A549 (cell line): Measurements from ENCODE around the gene SHC3. TPM values are rescaled to one million over a fixed set of nuclear protein-coding genes. Genes with fewer than 3 reads are reported as not detected.

Experiments used
- ATAC-seq, 2 experiments: fragments of 200-7000 bp in 1 of 2; fragments of >200 bp in 1 of 2; cut with Nextera tagmentation in 1 of 2; cut with Tn5 transposase in 1 of 2; 3 replicates each; pipeline versions ENCODE4 v1.8.0 to v1.9.1; 2018 to 2020; ENCODE audit warnings: mild to moderate bottlenecking in 1 of 2, moderate library complexity in 1 of 2
- CTCF ChIA-PET: fragments of 300-600 bp; sonication (Branson Sonifier 250); formaldehyde crosslinking; extraction: SDS; loops from one replicate; lab custom pipeline; 2021; ENCODE audit warnings: antibody characterized with exemption, inconsistent platforms; lab: Yijun Ruan, JAX
- POLR2A ChIA-PET: fragments of 350-600 bp; formaldehyde crosslinking; extraction: SDS; loops from one replicate; lab custom pipeline; 2021; ENCODE audit warnings: antibody characterized with exemption, inconsistent platforms; lab: Yijun Ruan, JAX
- DNase-seq, 2 experiments: peaks; one replicate each; pipeline versions ENCODE4 v3.0.0 to v3.0.0-alpha.2; 2011 to 2016; ENCODE audit warnings: low read depth in 1 of 2, low spot score in 1 of 2
- FAIRE-seq: peaks from 2 replicates; lab custom pipeline; 2011; peaks lifted over from hg19 to GRCh38; lab: Jason Lieb, UNC
- H3K27ac ChIP-seq, 2 experiments: fragments of >200 bp; sonication (Bioruptor Twin); formaldehyde crosslinking; 3 replicates each; pipeline ENCODE4 v1.5.1; 2016 to 2017
- H3K4me1 ChIP-seq: fragments of >200 bp; sonication (Bioruptor Twin); formaldehyde crosslinking; 3 replicates; pipeline ENCODE4 v1.6.1; 2016
- H3K4me2 ChIP-seq: fragments of >200 bp; sonication (Bioruptor Twin); formaldehyde crosslinking; 3 replicates; pipeline ENCODE4 v1.6.1; 2016
- H3K4me3 ChIP-seq: fragments of >200 bp; sonication (Bioruptor Twin); formaldehyde crosslinking; 3 replicates; pipeline ENCODE4 v1.5.1; 2016
- H3K9me3 ChIP-seq: fragments of >200 bp; sonication (Bioruptor Twin); formaldehyde crosslinking; 3 replicates; pipeline ENCODE4 v1.6.1; 2016
- BHLHE40 ChIP-seq: IDR thresholded peaks from 2 replicates; pipeline ENCODE4 v1.6.1; 2012; ENCODE audit warnings: low read depth, low read length, inconsistent platforms
- CBX8 ChIP-seq: fragments of 200-600 bp; sonication (generic); IDR thresholded peaks from 2 replicates; pipeline ENCODE4 v1.6.1; 2016
- CHD2 ChIP-seq: fragments of 150-350 bp; IDR thresholded peaks from 2 replicates; pipeline ENCODE4 v1.6.1; 2014; ENCODE audit warnings: low read length; ENCODE audit not compliant: partially characterized antibody
- E2F6 ChIP-seq: IDR thresholded peaks from 2 replicates; pipeline ENCODE4 v1.6.1; 2012; ENCODE audit warnings: low read depth, borderline replicate concordance
- EHMT2 ChIP-seq: fragments of 200-600 bp; sonication (generic); IDR thresholded peaks from 2 replicates; pipeline ENCODE4 v1.6.1; 2016; ENCODE audit warnings: antibody characterized with exemption, low read depth, mild to moderate bottlenecking, moderate library complexity
- ELK1 ChIP-seq: fragments of 150-350 bp; IDR thresholded peaks from 2 replicates; pipeline ENCODE4 v1.6.1; 2014; ENCODE audit warnings: low read depth, mild to moderate bottlenecking, low read length
- ESRRA ChIP-seq: fragments of 150-350 bp; IDR thresholded peaks from 2 replicates; pipeline ENCODE4 v1.6.1; 2014; ENCODE audit warnings: mild to moderate bottlenecking, low read length, borderline replicate concordance
- FOSL2 ChIP-seq, 2 experiments: fragments of 450-650 bp in 1 of 2; fragments of >200 bp in 1 of 2; sonication (Bioruptor Twin) in 1 of 2; formaldehyde crosslinking; IDR thresholded peaks; 2 replicates each; pipeline versions ENCODE4 v1.5.0 to v1.6.1; 2016 to 2020; ENCODE audit warnings: mild to moderate bottlenecking in 1 of 2, moderate library complexity in 1 of 2
- GATA3 ChIP-seq: IDR thresholded peaks from 2 replicates; pipeline ENCODE4 v1.6.1; 2012; ENCODE audit warnings: borderline replicate concordance
- HDAC2 ChIP-seq: fragments of 200-600 bp; sonication (generic); IDR thresholded peaks from 2 replicates; pipeline ENCODE4 v1.6.1; 2016
- HES2 ChIP-seq: fragments of >200 bp; sonication (Bioruptor Twin); formaldehyde crosslinking; IDR thresholded peaks from 2 replicates; pipeline ENCODE4 v1.6.1; 2016
- HMGXB4 ChIP-seq: fragments of 250-450 bp; sonication (Bioruptor Pico); IDR thresholded peaks from 2 replicates; pipeline ENCODE4 v1.5.0; 2021; ENCODE audit warnings: mild to moderate bottlenecking, moderate library complexity, borderline replicate concordance
- HOXB13 ChIP-seq: fragments of 250-450 bp; sonication (Bioruptor Pico); IDR thresholded peaks from 2 replicates; pipeline ENCODE4 v1.5.0; 2020; ENCODE audit warnings: low read depth, mild to moderate bottlenecking, moderate library complexity
- JUN ChIP-seq, 2 experiments: fragments of >200 bp; sonication (Bioruptor Twin); formaldehyde crosslinking; IDR thresholded peaks; 2 replicates in 1 of 2; 3 replicates in 1 of 2; pipeline ENCODE4 v1.6.1; 2016 to 2017
- KDM1A ChIP-seq: fragments of 200-600 bp; sonication (generic); IDR thresholded peaks from 2 replicates; pipeline ENCODE4 v1.6.1; 2016; ENCODE audit warnings: low read depth, mild to moderate bottlenecking
- MAFK ChIP-seq: fragments of 450-650 bp; IDR thresholded peaks from 2 replicates; pipeline ENCODE4 v1.6.1; 2014; ENCODE audit not compliant: partially characterized antibody
- MAZ ChIP-seq: fragments of 150-350 bp; IDR thresholded peaks from 2 replicates; pipeline ENCODE4 v1.6.1; 2014; ENCODE audit warnings: antibody characterized with exemption, low read depth, low read length, borderline replicate concordance
- MYC ChIP-seq: IDR thresholded peaks from 2 replicates; pipeline ENCODE4 v1.6.1; 2012; ENCODE audit warnings: mild to moderate bottlenecking, inconsistent platforms, low read length, improper control_type of control experiment, borderline replicate concordance
- NFE2L2 ChIP-seq: fragments of 150-350 bp; conservative IDR thresholded peaks from 2 replicates; pipeline ENCODE4 v1.6.1; 2014; ENCODE audit warnings: low read length
- RAD21 ChIP-seq, 2 experiments: fragments of >200 bp in 1 of 2; sonication (Bioruptor Twin) in 1 of 2; formaldehyde crosslinking in 1 of 2; IDR thresholded peaks in 1 of 2; conservative IDR thresholded peaks in 1 of 2; 2 replicates in 1 of 2; 3 replicates in 1 of 2; pipeline ENCODE4 v1.6.1; 2012 to 2018; ENCODE audit warnings: inconsistent platforms in 1 of 2
- RFX5 ChIP-seq: fragments of 450-650 bp; IDR thresholded peaks from 2 replicates; pipeline ENCODE4 v1.7.1; 2014; ENCODE audit warnings: antibody characterized with exemption, mild to moderate bottlenecking, moderate library complexity
- RNF2 ChIP-seq: fragments of 200-600 bp; sonication (generic); IDR thresholded peaks from 2 replicates; pipeline ENCODE4 v1.6.1; 2016; ENCODE audit warnings: low read depth, mild to moderate bottlenecking, antibody characterized with exemption, moderate library complexity, borderline replicate concordance
- TP53 ChIP-seq: fragments of 250-450 bp; sonication (Bioruptor Pico); IDR thresholded peaks from 2 replicates; pipeline ENCODE4 v1.5.0; 2021; ENCODE audit warnings: mild to moderate bottlenecking, moderate library complexity
- WGBS: methylation state at CpG from one replicate; pipeline ENCODE4 v1.1.6; 2017; ENCODE audit errors: missing lambda C conversion rate; 5-methylcytosine and 5-hydroxymethylcytosine counted together
- polyA plus RNA-seq, 4 experiments: library from polyadenylated mRNA; depleted of rRNA in 3 of 4; stranded (reverse); fragments of >200 nt; fragmentation: RNase III in 1 of 4; extraction: RNeasy Plus Mini Kit Qiagen cat#74134 plus additional on column Dnase treatment in 1 of 4; gene quantifications; 2 replicates in 3 of 4; 3 replicates in 1 of 4; pipeline ENCODE4 v1.2.3, GENCODE V29; 2011 to 2017

Gene SHC3
- polyA plus RNA-seq, 2 of the 4 experiments (the other 2 are of a cell fraction), result 0.09 to 0.88 TPM

GRCh38 chr9:89020754-89021153 lies 157.9 kb downstream of the SHC3 start:
- ChIA-PET CTCF (interaction anchor here (1.0 to 1.7 kb wide), 4 partner anchors 10 to 73 kb away, joined by 3 to 6 read pairs (median 4); no protein-coding TSS in a partner anchor), POLR2A (interaction anchor here (1.0 kb wide), 1 partner anchor 290 kb away, joined by 4 read pairs; the partner anchor contains the start of gene CKS2)
- DNase-seq (no peak), FAIRE-seq (no peak), ATAC-seq (peak; percentile 52 to 68; a peak in 5 of 6 replicates)
- peaks cover 18% of the 10 kb centered on the region for H3K4me1 ChIP-seq
- TF ChIP-seq CBX8 (no peak), EHMT2 (no peak), GATA3 (0 out of 2 replicates have a peak, but pooled peaks have one; percentile 9), MAZ (no peak), ESRRA (no peak), CHD2 (no peak), HES2 (no peak)
- no peak overlapping the region for H3K4me3 ChIP-seq
- 94% methylated on average over 4 of the region's 4 CpGs for WGBS
- no peaks in the 10 kb centered on the region for H3K9me3 ChIP-seq
- H3K27ac ChIP-seq, result peak overlapping the region; percentile 4 to 73; a peak in 4 of 6 replicates
- H3K4me2 ChIP-seq, result peak overlapping the region; percentile 38; the same call in 2 of the 3 replicates

- DNase-seq, result no peak
- no peak overlapping the region for H3K27ac ChIP-seq
- no peaks in the 10 kb centered on the region for H3K9me3 ChIP-seq
- peaks cover under 1% of the 10 kb centered on the region; the same call in 1 of the 3 replicates for H3K4me1 ChIP-seq
- TF ChIP-seq MYC (no peak), HES2 (no peak), MAZ (no peak)
- no peak for ATAC-seq
- no peak for FAIRE-seq
- POLR2A ChIA-PET, result no interaction called here
- H3K4me3 ChIP-seq, result no peak overlapping the region
- 74% methylated on average over 2 of the region's 2 CpGs for WGBS
- H3K4me2 ChIP-seq, result no peak overlapping the region
- CTCF ChIA-PET, result interaction anchor here (1.1 kb wide), 1 partner anchor 437 kb away, joined by 3 read pairs; no protein-coding TSS in a partner anchor
Observed at GRCh38 chr9:89015336-89015735, 163.3 kb downstream of the SHC3 start.

DNA sequence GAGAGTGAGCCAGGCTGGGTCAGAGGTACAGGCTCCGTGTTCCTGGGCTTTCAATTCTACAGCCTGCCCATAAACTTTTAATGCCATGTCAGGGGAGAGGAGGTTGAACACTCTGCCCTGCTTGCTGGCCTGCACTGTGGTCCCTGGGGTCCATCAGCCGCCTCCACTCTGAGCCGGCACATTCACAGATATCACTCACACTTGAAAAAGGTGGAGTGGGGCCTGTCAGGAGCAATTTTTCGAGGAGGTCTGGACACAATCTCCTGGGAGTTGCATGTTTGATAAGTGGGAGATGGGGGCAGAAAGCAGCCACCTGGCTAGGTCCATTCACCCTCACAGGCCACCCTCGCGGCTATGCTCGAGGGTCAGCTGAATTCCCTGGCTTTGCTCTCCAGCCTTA lies 164.5 kb downstream of the SHC3 start:
- ChIA-PET POLR2A (no interaction called here), CTCF (no interaction called here)
- no peak overlapping the region for H3K4me3 ChIP-seq
- no peak for FAIRE-seq
- no peaks in the 10 kb centered on the region for H3K4me1 ChIP-seq
- H3K27ac ChIP-seq, result no peak overlapping the region
- no peak overlapping the region for H3K4me2 ChIP-seq
- DNase-seq, result no peak
- WGBS, result 75% methylated on average over 6 of the region's 7 CpGs
- no peak for ATAC-seq
- no peaks in the 10 kb centered on the region for H3K9me3 ChIP-seq
- no peak for TF ChIP-seq HDAC2
- TF ChIP-seq RFX5, result no peak
- no peak for TF ChIP-seq HES2
- no peak for TF ChIP-seq KDM1A
- no peak for TF ChIP-seq MAFK
- TF ChIP-seq FOSL2 (IDR thresholded peaks at IDR 0.05), result no peak
- TF ChIP-seq FOSL2 (CRISPR knock-in tag; IDR thresholded peaks at IDR 0.05), result no peak
- TF ChIP-seq BHLHE40, result no peak
- no peak for TF ChIP-seq RNF2
- TF ChIP-seq NFE2L2, result no peak
- TF ChIP-seq HOXB13, result no peak
- TF ChIP-seq RAD21 (conservative IDR thresholded peaks at IDR 0.05 in 1 of 2, IDR thresholded peaks at IDR 0.05 in 1 of 2), result no peak
- no peak for TF ChIP-seq JUN (IDR thresholded peaks at IDR 0.05)
- no peak for TF ChIP-seq ELK1
- TF ChIP-seq HMGXB4, result no peak
- no peak for TF ChIP-seq E2F6
- TF ChIP-seq TP53 (CRISPR knock-in tag), result no peak
- TF ChIP-seq, all 56 proteins: peak for 0
